A673 (cell line): ENCODE results near the gene GDF7. TPM values are rescaled to one million over a fixed set of nuclear protein-coding genes. Genes with fewer than 3 reads are reported as not detected.

ENCODE experiments used
- BruUV-seq: library from RNA; stranded (reverse); fragments of 400-500 nt; replicated peaks from 2 replicates; lab custom pipeline; 2021; lab: Mats Ljungman, UMichigan
- CTCF ChIA-PET: fragments of 300-600 bp; sonication (Branson Sonifier 250); formaldehyde crosslinking; loops from one replicate; lab custom pipeline; 2022; ENCODE audit warnings: antibody characterized with exemption; lab: Charles Lee
- POLR2A ChIA-PET: fragments of 300-600 bp; sonication (Branson Sonifier 250); formaldehyde crosslinking; loops from one replicate; lab custom pipeline; 2022; ENCODE audit warnings: antibody characterized with exemption; ENCODE audit not compliant: low non-redundant PET; lab: Charles Lee
- DNase-seq: peaks from one replicate; pipeline ENCODE4 v3.0.0-alpha.2; 2015; ENCODE audit warnings: low spot score
- H3K27ac ChIP-seq: fragments of 200-600 bp; sonication (generic); 2 replicates; pipeline ENCODE4 v1.5.1; 2016; ENCODE audit warnings: mixed run types, low read depth, mild to moderate bottlenecking, mixed read lengths, antibody characterized with exemption, low read length; ENCODE audit not compliant: poor library complexity, severe bottlenecking
- H3K27me3 ChIP-seq: fragments of 200-600 bp; sonication (generic); replicated peaks from 2 replicates; pipeline ENCODE4 v1.6.1; 2017; ENCODE audit warnings: mixed run types, low read depth, mild to moderate bottlenecking, mixed read lengths, antibody characterized with exemption, low read length; ENCODE audit not compliant: insufficient read depth, poor library complexity
- H3K36me3 ChIP-seq: fragments of 200-600 bp; sonication (generic); 2 replicates; pipeline ENCODE4 v1.6.1; 2016; ENCODE audit warnings: mixed run types, mild to moderate bottlenecking, mixed read lengths, antibody characterized with exemption, low read length; ENCODE audit not compliant: insufficient read depth, poor library complexity, severe bottlenecking
- H3K4me1 ChIP-seq: fragments of 200-600 bp; sonication (generic); 2 replicates; pipeline ENCODE4 v1.6.1; 2017; ENCODE audit warnings: mixed run types, mild to moderate bottlenecking, mixed read lengths, antibody characterized with exemption, low read length; ENCODE audit not compliant: insufficient read depth, poor library complexity, severe bottlenecking
- H3K4me3 ChIP-seq: fragments of 200-600 bp; sonication (generic); 2 replicates; pipeline ENCODE4 v1.5.1; 2016; ENCODE audit warnings: low read depth, mixed run types, mild to moderate bottlenecking, mixed read lengths, low read length; ENCODE audit not compliant: poor library complexity, severe bottlenecking
- H3K9me3 ChIP-seq: fragments of 200-600 bp; sonication (generic); 2 replicates; pipeline ENCODE4 v1.6.1; 2016; ENCODE audit warnings: mixed run types, low read depth, mild to moderate bottlenecking, mixed read lengths, antibody characterized with exemption, low read length; ENCODE audit not compliant: poor library complexity, severe bottlenecking
- EZH2 ChIP-seq: fragments of 200-600 bp; sonication (generic); IDR thresholded peaks from 2 replicates; pipeline ENCODE4 v1.6.1; 2017; ENCODE audit warnings: borderline replicate concordance, low read depth, mild to moderate bottlenecking, mixed read lengths, antibody characterized with exemption, low read length; ENCODE audit not compliant: poor library complexity, severe bottlenecking
- intact Hi-C: fragments of 100-400 bp; cut with micrococcal nuclease; formaldehyde crosslinking; loops from one replicate; pipeline ENCODE4 v1.10.0; 2022; ENCODE audit not compliant: unreplicated experiment
- total RNA-seq: library from RNA; stranded (reverse); gene quantifications from 2 replicates; pipeline ENCODE4 v1.2.3, GENCODE V29; 2021
- TF ChIP-seq, protein P1 (sequence below): fragments of 300-800, 200-600 bp; sonication (generic); conservative IDR thresholded peaks from 2 replicates; pipeline ENCODE4 v1.5.1; 2017; ENCODE audit warnings: low read depth, mild to moderate bottlenecking, antibody characterized with exemption, low read length, moderate library complexity, mixed read lengths

GDF7 gene
- total RNA-seq, 1 experiment from 2014 or later = not detected

DNA sequence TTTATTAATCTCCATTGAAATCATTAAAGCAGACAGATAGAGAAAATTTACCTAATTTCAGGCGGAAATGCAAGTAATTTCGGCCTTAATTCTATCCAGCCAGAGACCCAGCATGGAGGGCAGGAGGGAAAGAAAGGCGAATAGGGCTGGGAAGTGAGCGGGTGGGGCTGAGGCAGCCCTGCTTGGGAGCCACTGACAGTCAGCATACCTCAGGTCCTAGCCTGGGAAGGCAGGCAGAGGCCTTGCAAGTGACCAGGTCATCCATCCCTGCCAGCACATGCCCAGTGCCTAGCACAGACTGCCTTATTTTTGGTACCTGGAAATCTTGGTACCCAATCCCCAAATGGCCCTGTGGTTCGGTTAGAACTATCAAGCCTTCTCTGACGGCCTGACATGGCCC lies 1.5 kb downstream of the GDF7 start:
- POLR2A ChIA-PET = no interaction called here
- Histone ChIP-seq H3K4me3 (no peak overlapping the region), H3K27me3 (peaks cover 96% of the 10 kb centered on the region)

DNA sequence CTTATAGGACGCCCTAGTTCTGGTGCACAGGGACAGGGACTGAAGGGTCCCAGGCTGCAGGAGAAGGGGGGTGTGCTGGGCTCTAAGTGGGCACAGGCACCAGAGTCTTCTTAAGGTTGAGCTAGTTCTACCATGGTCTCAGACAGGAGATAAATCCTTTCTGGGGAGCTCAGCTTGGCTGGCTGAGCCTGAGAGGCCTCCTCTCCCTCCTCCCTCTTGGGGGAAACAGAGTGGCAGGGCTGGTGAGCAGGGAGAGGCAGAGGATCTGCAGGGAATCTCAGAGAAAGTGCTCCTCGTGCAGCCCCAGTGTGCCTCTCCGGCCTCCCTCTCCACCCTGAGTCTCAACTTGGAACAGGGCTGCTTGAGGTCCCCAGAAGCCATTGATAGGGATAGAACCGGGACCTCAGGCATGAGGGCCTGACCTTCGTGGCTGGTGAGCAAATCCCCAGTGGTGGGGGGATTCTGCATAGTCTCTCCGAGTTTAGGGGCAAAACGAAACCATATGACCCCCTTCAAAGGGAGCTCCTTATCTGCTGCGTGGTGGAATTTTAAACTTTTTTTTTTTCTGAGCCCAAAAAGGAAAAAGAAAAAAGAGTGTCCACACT lies 2.0 kb downstream of the GDF7 start:
- peaks cover 96% of the 10 kb centered on the region for H3K27me3 ChIP-seq
- intact Hi-C loops = no loop called here
- no TSS peak for BruUV-seq

More for the DNA sequence above, 1.5 kb downstream of the GDF7 start:
- no peak for DNase-seq
- CTCF ChIA-PET = no interaction called here
- BruUV-seq = no TSS peak
- Histone ChIP-seq H3K4me1 (peaks cover 6% of the 10 kb centered on the region), H3K27ac (no peak overlapping the region), H3K36me3 (no peaks in the 10 kb centered on the region), H3K9me3 (no peaks in the 10 kb centered on the region)
- TF ChIP-seq, protein P1, sequence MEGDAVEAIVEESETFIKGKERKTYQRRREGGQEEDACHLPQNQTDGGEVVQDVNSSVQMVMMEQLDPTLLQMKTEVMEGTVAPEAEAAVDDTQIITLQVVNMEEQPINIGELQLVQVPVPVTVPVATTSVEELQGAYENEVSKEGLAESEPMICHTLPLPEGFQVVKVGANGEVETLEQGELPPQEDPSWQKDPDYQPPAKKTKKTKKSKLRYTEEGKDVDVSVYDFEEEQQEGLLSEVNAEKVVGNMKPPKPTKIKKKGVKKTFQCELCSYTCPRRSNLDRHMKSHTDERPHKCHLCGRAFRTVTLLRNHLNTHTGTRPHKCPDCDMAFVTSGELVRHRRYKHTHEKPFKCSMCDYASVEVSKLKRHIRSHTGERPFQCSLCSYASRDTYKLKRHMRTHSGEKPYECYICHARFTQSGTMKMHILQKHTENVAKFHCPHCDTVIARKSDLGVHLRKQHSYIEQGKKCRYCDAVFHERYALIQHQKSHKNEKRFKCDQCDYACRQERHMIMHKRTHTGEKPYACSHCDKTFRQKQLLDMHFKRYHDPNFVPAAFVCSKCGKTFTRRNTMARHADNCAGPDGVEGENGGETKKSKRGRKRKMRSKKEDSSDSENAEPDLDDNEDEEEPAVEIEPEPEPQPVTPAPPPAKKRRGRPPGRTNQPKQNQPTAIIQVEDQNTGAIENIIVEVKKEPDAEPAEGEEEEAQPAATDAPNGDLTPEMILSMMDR = no peak
- TF ChIP-seq EZH2 = no peak
- intact Hi-C loops = no loop called here

DNA sequence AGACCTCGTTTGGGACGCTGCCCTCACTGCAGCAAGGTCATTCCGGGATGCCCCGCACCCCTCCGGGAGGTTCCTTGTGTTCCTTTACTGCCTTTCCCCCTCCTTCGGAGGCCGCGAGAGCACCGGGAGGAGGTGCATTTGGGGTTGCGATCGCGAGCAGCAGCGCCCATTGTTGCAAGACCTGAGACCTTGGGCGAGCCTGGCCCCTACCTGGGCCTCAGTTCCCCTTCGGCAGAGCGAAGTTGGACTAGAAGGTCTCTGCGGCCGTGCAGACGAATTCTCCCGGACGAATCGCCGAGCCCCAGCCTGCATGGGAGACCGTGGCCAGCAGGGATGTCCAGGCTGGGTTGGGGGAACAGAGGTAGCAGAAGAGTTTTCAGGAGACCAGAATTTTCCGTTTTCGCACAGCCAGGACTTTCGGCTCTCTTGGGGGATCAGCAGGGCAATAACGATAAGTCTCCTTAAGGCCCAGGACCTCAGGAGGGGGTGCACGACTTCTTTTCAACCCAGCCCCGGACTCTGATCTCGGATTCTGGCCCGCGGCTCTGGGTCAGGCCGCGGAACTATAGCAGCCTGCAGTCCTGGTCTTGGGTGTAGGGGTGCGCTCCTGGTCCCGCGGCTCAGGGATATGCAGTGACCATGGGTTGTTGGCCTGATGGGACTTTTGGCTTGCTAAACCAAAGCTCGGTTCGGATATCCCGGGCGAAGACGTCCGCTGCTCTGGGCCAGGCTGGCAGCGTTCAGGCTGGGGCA lies 2.8 kb downstream of the GDF7 start:
- Histone ChIP-seq H3K4me1 (peaks cover 6% of the 10 kb centered on the region), H3K4me3 (no peak overlapping the region), H3K9me3 (no peaks in the 10 kb centered on the region), H3K27ac (no peak overlapping the region), H3K36me3 (no peaks in the 10 kb centered on the region), H3K27me3 (peaks cover 94% of the 10 kb centered on the region)
- TF ChIP-seq EZH2 = no peak
- TF ChIP-seq, protein P1 = no peak
- ChIA-PET CTCF (no interaction called here), POLR2A (no interaction called here)
- DNase-seq = no peak
- intact Hi-C loops = no loop called here
- no TSS peak for BruUV-seq

More for the DNA sequence above, 2.0 kb downstream of the GDF7 start:
- H3K27ac ChIP-seq = no peak overlapping the region
- no peak overlapping the region for H3K4me3 ChIP-seq
- DNase-seq = no peak
- CTCF ChIA-PET = no interaction called here
- H3K36me3 ChIP-seq = no peaks in the 10 kb centered on the region
- TF ChIP-seq EZH2 = no peak
- TF ChIP-seq, protein P1 = no peak
- peaks cover 6% of the 10 kb centered on the region for H3K4me1 ChIP-seq
- no peaks in the 10 kb centered on the region for H3K9me3 ChIP-seq
- POLR2A ChIA-PET = no interaction called here
